Natural killer cell (primary cell): ENCODE results near the gene TEP1. TPM values are rescaled to one million over a fixed set of nuclear protein-coding genes. Genes with fewer than 3 reads are reported as not detected.

ENCODE experiments used
- ATAC-seq, 3 donors: fragments of 150-1000 bp in 2 of 3; fragments of 200-7000 bp in 1 of 3; cut with Tn5 transposase; 1 replicate in 1 of 3; 2 replicates in 2 of 3; pipeline ENCODE4 v1.10.0; 2021; ENCODE audit warnings: mild to moderate bottlenecking in 2 of 3, moderate library complexity in 2 of 3
- DNase-seq, 2 donors: peaks; one replicate each; pipeline versions ENCODE4 v3.0.0 to v3.0.0-alpha.2; 2013 to 2021; ENCODE audit warnings: mixed read lengths in 1 of 2
- H3K27ac ChIP-seq: one replicate; pipeline ENCODE4 v1.5.1; 2013; ENCODE audit warnings: mild to moderate bottlenecking, low read length
- H3K27me3 ChIP-seq: one replicate; pipeline ENCODE4 v1.6.1; 2013; ENCODE audit warnings: low read length; ENCODE audit not compliant: control insufficient read depth, insufficient read depth
- H3K36me3 ChIP-seq: one replicate; pipeline ENCODE4 v1.6.1; 2013; ENCODE audit warnings: low read length; ENCODE audit not compliant: control insufficient read depth, insufficient read depth
- H3K4me1 ChIP-seq: one replicate; pipeline ENCODE4 v1.6.1; 2013; ENCODE audit warnings: low read length; ENCODE audit not compliant: control insufficient read depth, insufficient read depth
- H3K4me3 ChIP-seq: one replicate; pipeline ENCODE4 v1.5.1; 2013; ENCODE audit warnings: low read length
- H3K9me3 ChIP-seq: one replicate; pipeline ENCODE4 v1.6.1; 2013; ENCODE audit warnings: low read length; ENCODE audit not compliant: control insufficient read depth, insufficient read depth
- H3K27ac Mint-ChIP-seq, 2 donors: one replicate each; pipeline ENCODE4 v1.8.0; 2022; ENCODE audit warnings: mild to moderate bottlenecking in 2 of 2, mixed read lengths in 2 of 2, moderate library complexity in 1 of 2
- H3K27me3 Mint-ChIP-seq, 2 donors: one replicate each; pipeline ENCODE4 v1.8.0; 2022; ENCODE audit warnings: low read depth in 2 of 2, mixed read lengths in 2 of 2
- H3K36me3 Mint-ChIP-seq: one replicate; pipeline ENCODE4 v1.8.0; 2022; ENCODE audit warnings: mixed read lengths
- H3K4me1 Mint-ChIP-seq, 2 donors: one replicate each; pipeline ENCODE4 v1.8.0; 2022; ENCODE audit warnings: mixed read lengths in 2 of 2
- H3K4me3 Mint-ChIP-seq: one replicate; pipeline ENCODE4 v1.8.0; 2022; ENCODE audit warnings: mild to moderate bottlenecking, moderate library complexity, mixed read lengths
- H3K9me3 Mint-ChIP-seq, 2 donors: one replicate each; pipeline ENCODE4 v1.8.0; 2022; ENCODE audit warnings: mixed read lengths in 2 of 2
- CTCF ChIP-seq: fragments of 200-600 bp; IDR thresholded peaks from one replicate; pipeline ENCODE4 v1.8.0; 2022; ENCODE audit warnings: antibody characterized with exemption
- WGBS: methylation state at CpG from one replicate; pipeline ENCODE4 v1.1.7; 2013; ENCODE audit warnings: missing lambda C conversion rate; ENCODE audit not compliant: insufficient coverage; 5-methylcytosine and 5-hydroxymethylcytosine counted together
- intact Hi-C: fragments of 100-400 bp; cut with micrococcal nuclease; formaldehyde crosslinking; loops from one replicate; pipeline ENCODE4 v1.14.2; 2022
- total RNA-seq, 4 donors: library from RNA; stranded (reverse); fragments of 120-200 nt in 1 of 4; gene quantifications; one replicate each; pipeline versions ENCODE4 v1.2.3 to v1.2.4, GENCODE V29; 2013 to 2022

The TEP1 gene
- total RNA-seq, 3 donors from 2014 or later (not counting 1 experiment from before 2014, with no cell fraction given) = 76.3 to 83.2 (median 80.8) TPM

GRCh38 chr14:20332431-20332787, 80.9 kb downstream of the TEP1 start:
- no peaks in the 10 kb centered on the region for H3K9me3 ChIP-seq
- Mint-ChIP-seq H3K9me3 (no peaks in the 10 kb centered on the region), H3K4me3 (peak overlapping the region; percentile 94), H3K27ac (peak overlapping the region; percentile 88 to 92), H3K27me3 (no peaks in the 10 kb centered on the region), H3K36me3 (no peaks in the 10 kb centered on the region), H3K4me1 (peaks cover 24 to 26% of the 10 kb centered on the region in 2 donors)
- DNase-seq (no peak), ATAC-seq (no peak)
- 27% methylated on average over 4 of the region's 4 CpGs for WGBS
- intact Hi-C loops = no loop called here
- peaks cover 2% of the 10 kb centered on the region for H3K36me3 ChIP-seq
- H3K4me3 ChIP-seq = peak overlapping the region; percentile 59
- H3K27me3 ChIP-seq = no peaks in the 10 kb centered on the region
- peak overlapping the region; percentile 43 for H3K27ac ChIP-seq
- peaks cover 7% of the 10 kb centered on the region for H3K4me1 ChIP-seq
- TF ChIP-seq CTCF = no peak

- no peaks in the 10 kb centered on the region for H3K9me3 ChIP-seq
- TF ChIP-seq CTCF = no peak
- intact Hi-C loops = no loop called here
- WGBS = no CpG with 5 or more reads among the region's 2 CpGs
- DNase-seq (no peak), ATAC-seq (no peak)
- peaks cover 25 to 27% of the 10 kb centered on the region in 2 donors for H3K4me1 Mint-ChIP-seq
- H3K4me1 ChIP-seq = peaks cover 7% of the 10 kb centered on the region
- peak overlapping the region in 1 of 2 donors; percentile 36 for H3K27ac Mint-ChIP-seq
- no peak overlapping the region for H3K4me3 Mint-ChIP-seq
- H3K27ac ChIP-seq = no peak overlapping the region
- H3K27me3 Mint-ChIP-seq = no peaks in the 10 kb centered on the region
- H3K27me3 ChIP-seq = no peaks in the 10 kb centered on the region
- H3K36me3 ChIP-seq = peaks cover 6% of the 10 kb centered on the region
- H3K9me3 Mint-ChIP-seq = no peaks in the 10 kb centered on the region
- H3K4me3 ChIP-seq = no peak overlapping the region
- H3K36me3 Mint-ChIP-seq = no peaks in the 10 kb centered on the region
Observed at GRCh38 chr14:20331053-20331613, 82.2 kb downstream of the TEP1 start.

GRCh38 chr14:20329355-20329754, 83.9 kb downstream of the TEP1 start:
- H3K9me3 ChIP-seq = no peaks in the 10 kb centered on the region
- H3K4me3 Mint-ChIP-seq = no peak overlapping the region
- peaks cover 7% of the 10 kb centered on the region for H3K4me1 ChIP-seq
- H3K27me3 Mint-ChIP-seq = no peaks in the 10 kb centered on the region
- H3K4me1 Mint-ChIP-seq = peaks cover 25 to 27% of the 10 kb centered on the region in 2 donors
- H3K9me3 Mint-ChIP-seq = no peaks in the 10 kb centered on the region
- H3K27ac Mint-ChIP-seq = no peak overlapping the region
- peaks cover 13% of the 10 kb centered on the region for H3K36me3 ChIP-seq
- no peaks in the 10 kb centered on the region for H3K36me3 Mint-ChIP-seq
- no peaks in the 10 kb centered on the region for H3K27me3 ChIP-seq
- no peak overlapping the region for H3K4me3 ChIP-seq
- no CpG with 5 or more reads among the region's 2 CpGs for WGBS
- no peak for TF ChIP-seq CTCF
- ATAC-seq (no peak), DNase-seq (no peak)
- no peak overlapping the region for H3K27ac ChIP-seq
- intact Hi-C loops = no loop called here

DNA sequence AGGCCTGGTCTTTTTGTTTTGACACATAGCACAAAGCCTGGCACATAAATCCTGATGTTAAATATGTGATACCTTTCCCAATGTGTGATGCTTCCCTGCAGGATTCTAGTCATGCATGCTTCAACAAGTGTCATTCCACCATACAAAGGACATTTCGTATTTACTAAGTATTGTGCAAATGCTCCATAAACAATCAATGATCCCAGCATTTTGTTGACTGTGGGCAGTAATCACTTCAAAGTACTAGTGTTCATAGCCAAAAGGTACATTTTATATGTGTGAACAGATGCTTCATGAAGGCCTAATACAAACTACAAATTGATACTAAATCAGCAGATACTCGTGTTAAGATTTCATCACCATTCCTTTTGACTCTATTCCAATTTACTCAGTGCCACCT, 84.6 kb downstream of the TEP1 start:
- H3K36me3 Mint-ChIP-seq = no peaks in the 10 kb centered on the region
- H3K4me3 Mint-ChIP-seq = no peak overlapping the region
- no peaks in the 10 kb centered on the region for H3K9me3 Mint-ChIP-seq
- no peak for TF ChIP-seq CTCF
- no peak overlapping the region for H3K27ac ChIP-seq
- peaks cover 25 to 27% of the 10 kb centered on the region in 2 donors for H3K4me1 Mint-ChIP-seq
- intact Hi-C loops = no loop called here
- 74% methylated on average over 2 of the region's 2 CpGs for WGBS
- ATAC-seq (no peak), DNase-seq (no peak)
- no peaks in the 10 kb centered on the region for H3K9me3 ChIP-seq
- no peak overlapping the region for H3K27ac Mint-ChIP-seq
- peaks cover 13% of the 10 kb centered on the region for H3K36me3 ChIP-seq
- H3K4me1 ChIP-seq = peaks cover 7% of the 10 kb centered on the region
- no peaks in the 10 kb centered on the region for H3K27me3 Mint-ChIP-seq
- no peaks in the 10 kb centered on the region for H3K27me3 ChIP-seq
- H3K4me3 ChIP-seq = no peak overlapping the region
